ENCODE data around the gene CCDC85C.

DNA sequence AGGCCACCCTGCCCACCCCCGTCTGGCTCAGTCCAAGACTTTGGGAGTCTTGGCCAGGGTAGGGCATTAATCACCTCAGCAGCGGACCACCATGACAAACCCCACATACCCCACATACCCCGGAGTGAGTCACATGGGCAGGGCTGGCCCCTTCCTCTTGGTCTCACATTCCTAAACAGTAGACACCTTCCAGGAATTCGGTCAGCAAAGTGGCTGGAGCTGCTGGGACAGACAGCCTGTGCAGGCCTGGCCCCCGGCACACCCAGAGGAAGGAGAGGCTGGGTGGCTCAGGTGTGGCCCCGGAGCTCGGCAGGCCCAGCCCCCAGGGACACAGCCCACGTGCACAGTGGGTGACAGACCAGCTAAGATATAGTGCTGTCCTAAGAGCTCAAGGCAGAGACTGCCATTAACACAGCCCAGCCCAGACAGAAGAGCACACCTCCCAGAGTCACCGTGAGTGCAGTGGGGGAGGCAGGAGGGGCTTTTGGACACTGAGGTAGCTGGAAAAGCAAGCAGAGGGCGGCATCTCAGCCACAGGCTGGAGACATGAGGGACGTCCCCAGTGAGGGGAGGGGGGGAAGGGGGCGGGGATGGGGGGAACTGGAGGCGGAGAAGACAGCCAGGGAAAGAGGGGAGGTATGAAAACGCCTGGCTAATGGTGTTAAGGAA, 24.0 kb downstream of the CCDC85C start:
- TF ChIP-seq, protein P1, sequence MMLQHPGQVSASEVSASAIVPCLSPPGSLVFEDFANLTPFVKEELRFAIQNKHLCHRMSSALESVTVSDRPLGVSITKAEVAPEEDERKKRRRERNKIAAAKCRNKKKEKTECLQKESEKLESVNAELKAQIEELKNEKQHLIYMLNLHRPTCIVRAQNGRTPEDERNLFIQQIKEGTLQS (IDR thresholded peaks at IDR 0.05) = no peak
- TF ChIP-seq HNF4G (IDR thresholded peaks at IDR 0.05) (no peak), CTCF (IDR thresholded peaks at IDR 0.05; ENCODE audit: low read depth, low read length, missing input control) (no peak), RAD21 (IDR thresholded peaks at IDR 0.05) (no peak), SP1 (IDR thresholded peaks at IDR 0.05) (no peak), MAX (IDR thresholded peaks at IDR 0.05) (no peak), TAF1 (conservative IDR thresholded peaks at IDR 0.05) (no peak), JUND (IDR thresholded peaks at IDR 0.05) (no peak), RXRA (IDR thresholded peaks at IDR 0.05) (no peak), GABPA (IDR thresholded peaks at IDR 0.05 in 1 of 2, conservative IDR thresholded peaks at IDR 0.05 in 1 of 2) (no peak)
- TF ChIP-seq, protein P2, sequence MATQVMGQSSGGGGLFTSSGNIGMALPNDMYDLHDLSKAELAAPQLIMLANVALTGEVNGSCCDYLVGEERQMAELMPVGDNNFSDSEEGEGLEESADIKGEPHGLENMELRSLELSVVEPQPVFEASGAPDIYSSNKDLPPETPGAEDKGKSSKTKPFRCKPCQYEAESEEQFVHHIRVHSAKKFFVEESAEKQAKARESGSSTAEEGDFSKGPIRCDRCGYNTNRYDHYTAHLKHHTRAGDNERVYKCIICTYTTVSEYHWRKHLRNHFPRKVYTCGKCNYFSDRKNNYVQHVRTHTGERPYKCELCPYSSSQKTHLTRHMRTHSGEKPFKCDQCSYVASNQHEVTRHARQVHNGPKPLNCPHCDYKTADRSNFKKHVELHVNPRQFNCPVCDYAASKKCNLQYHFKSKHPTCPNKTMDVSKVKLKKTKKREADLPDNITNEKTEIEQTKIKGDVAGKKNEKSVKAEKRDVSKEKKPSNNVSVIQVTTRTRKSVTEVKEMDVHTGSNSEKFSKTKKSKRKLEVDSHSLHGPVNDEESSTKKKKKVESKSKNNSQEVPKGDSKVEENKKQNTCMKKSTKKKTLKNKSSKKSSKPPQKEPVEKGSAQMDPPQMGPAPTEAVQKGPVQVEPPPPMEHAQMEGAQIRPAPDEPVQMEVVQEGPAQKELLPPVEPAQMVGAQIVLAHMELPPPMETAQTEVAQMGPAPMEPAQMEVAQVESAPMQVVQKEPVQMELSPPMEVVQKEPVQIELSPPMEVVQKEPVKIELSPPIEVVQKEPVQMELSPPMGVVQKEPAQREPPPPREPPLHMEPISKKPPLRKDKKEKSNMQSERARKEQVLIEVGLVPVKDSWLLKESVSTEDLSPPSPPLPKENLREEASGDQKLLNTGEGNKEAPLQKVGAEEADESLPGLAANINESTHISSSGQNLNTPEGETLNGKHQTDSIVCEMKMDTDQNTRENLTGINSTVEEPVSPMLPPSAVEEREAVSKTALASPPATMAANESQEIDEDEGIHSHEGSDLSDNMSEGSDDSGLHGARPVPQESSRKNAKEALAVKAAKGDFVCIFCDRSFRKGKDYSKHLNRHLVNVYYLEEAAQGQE (IDR thresholded peaks at IDR 0.05) = no peak
- TF ChIP-seq, protein P3, sequence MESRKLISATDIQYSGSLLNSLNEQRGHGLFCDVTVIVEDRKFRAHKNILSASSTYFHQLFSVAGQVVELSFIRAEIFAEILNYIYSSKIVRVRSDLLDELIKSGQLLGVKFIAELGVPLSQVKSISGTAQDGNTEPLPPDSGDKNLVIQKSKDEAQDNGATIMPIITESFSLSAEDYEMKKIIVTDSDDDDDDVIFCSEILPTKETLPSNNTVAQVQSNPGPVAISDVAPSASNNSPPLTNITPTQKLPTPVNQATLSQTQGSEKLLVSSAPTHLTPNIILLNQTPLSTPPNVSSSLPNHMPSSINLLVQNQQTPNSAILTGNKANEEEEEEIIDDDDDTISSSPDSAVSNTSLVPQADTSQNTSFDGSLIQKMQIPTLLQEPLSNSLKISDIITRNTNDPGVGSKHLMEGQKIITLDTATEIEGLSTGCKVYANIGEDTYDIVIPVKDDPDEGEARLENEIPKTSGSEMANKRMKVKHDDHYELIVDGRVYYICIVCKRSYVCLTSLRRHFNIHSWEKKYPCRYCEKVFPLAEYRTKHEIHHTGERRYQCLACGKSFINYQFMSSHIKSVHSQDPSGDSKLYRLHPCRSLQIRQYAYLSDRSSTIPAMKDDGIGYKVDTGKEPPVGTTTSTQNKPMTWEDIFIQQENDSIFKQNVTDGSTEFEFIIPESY (IDR thresholded peaks at IDR 0.05) = no peak

All from liver (tissue), 3 donors.